ENCODE data around the gene CENPVL1.
"Not testable (repeated sequence)": the region's sequence is repeated elsewhere in the genome, so short reads cannot be mapped to it uniquely, and the experiment has no call there.

The CENPVL1 gene

DNA sequence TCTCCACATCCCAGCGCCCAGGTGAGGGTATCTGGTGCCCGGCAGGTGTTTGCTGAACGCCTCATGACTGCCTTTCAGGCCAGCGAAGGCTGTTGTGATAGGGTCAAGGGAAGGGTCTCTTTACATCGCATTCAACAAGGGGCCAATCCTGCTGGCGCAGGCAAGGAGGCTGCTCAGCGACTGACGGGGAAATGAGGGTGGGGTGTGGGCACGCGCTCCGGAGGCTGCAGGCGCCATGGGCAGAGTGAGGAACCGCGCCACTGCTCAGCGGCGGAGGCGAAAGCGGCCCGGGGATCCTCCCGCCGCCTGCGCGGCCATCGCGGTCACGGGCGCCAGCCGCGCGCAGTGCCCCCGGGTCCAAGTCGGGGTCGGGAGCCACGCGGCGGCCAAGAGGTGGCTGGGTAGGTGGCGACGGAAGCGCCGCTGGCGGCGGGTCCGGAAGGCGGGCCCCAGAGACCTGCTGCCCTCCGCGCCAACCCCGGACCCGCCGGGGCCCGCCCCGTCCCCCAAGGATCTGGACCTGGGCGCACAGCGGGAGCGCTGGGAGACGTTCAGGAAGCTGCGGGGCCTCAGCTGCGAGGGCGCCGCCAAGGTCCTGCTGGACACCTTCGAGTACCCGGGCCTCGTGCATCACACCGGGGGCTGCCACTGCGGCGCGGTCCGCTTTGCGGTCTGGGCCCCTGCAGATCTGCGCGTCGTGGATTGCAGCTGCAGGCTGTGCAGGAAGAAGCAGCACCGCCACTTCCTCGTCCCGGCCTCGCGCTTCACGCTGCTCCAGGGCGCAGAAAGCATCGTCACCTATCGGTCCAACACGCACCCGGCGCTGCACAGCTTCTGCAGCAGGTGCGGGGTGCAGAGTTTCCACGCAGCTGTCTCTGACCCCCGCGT is at the start of gene CENPVL1:
TSS of gene CENPVL1 (plus strand) at position 236 of the 888 bp plus-strand sequence. CDS start at position 236, 0 bp downstream.
- not testable (repeated sequence) for DNase-seq

DNA sequence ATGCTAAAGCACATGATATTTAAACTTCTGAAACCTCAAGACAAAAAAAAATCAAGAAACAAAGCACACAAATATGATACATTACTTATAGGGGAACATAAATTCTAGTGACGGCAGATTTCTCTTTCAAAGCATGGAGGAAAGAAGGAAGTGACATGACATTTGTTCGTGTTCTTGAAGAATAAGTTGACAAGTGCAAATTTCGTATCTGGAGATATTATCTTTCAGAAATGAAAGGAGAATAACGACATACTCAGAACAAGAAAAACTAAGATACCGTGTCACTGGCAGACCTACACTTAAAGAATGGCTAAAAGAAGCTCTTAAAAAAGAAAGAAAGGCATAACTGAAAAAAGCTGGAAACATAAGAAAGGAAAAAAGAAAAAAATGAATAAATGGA is 44.3 kb upstream of the CENPVL1 start:
- no peak for DNase-seq

- DNase-seq = not testable (repeated sequence)
Observed at GRCh38 chrX:51679689-51680433, 30.5 kb upstream of the CENPVL1 start.

- not testable (repeated sequence) for DNase-seq
Observed at GRCh38 chrX:51681808-51682719, 28.2 kb upstream of the CENPVL1 start.

DNA sequence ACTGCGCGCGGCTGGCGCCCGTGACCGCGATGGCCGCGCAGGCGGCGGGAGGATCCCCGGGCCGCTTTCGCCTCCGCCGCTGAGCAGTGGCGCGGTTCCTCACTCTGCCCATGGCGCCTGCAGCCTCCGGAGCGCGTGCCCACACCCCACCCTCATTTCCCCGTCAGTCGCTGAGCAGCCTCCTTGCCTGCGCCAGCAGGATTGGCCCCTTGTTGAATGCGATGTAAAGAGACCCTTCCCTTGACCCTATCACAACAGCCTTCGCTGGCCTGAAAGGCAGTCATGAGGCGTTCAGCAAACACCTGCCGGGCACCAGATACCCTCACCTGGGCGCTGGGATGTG is 27.6 kb upstream of the CENPVL1 start, which contains the start of gene CENPVL2:
TSS of gene CENPVL2 (minus strand) at position 112 of the 343 bp plus-strand sequence. CDS start at position 112, 0 bp downstream.
- not testable (repeated sequence) for DNase-seq

GRCh38 chrX:51694254-51694653 is 16.1 kb upstream of the CENPVL1 start:
- no peak for DNase-seq

DNA sequence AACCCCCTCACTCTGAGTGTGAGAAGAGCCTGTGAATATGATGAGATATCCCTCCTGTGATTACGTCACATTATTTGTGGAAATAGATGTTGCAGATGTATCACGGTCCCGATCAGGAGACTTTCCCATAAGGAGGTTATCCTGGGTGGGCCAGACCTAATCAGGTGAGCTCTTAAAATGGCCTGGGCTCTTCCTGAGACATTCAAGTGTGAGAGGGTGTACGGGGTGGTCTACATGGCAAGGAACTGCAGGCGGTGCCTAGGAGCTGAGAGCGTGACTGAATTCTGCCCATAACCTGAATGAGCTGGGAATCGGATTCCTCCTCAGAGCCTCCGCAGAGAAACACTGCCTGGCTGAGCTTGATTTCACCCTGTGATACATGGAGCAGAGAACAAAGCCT is 12.9 kb upstream of the CENPVL1 start:
- no peak for DNase-seq

GRCh38 chrX:51712943-51713647 is 2.8 kb downstream of the CENPVL1 start:
- DNase-seq = not testable (repeated sequence)

GRCh38 chrX:51728202-51728601 is 17.9 kb downstream of the CENPVL1 start:
- no peak for DNase-seq

- DNase-seq = no peak
Observed at GRCh38 chrX:51737091-51737490, 26.8 kb downstream of the CENPVL1 start.

GRCh38 chrX:51742586-51742985 is 32.3 kb downstream of the CENPVL1 start:
- DNase-seq = no peak

DNA sequence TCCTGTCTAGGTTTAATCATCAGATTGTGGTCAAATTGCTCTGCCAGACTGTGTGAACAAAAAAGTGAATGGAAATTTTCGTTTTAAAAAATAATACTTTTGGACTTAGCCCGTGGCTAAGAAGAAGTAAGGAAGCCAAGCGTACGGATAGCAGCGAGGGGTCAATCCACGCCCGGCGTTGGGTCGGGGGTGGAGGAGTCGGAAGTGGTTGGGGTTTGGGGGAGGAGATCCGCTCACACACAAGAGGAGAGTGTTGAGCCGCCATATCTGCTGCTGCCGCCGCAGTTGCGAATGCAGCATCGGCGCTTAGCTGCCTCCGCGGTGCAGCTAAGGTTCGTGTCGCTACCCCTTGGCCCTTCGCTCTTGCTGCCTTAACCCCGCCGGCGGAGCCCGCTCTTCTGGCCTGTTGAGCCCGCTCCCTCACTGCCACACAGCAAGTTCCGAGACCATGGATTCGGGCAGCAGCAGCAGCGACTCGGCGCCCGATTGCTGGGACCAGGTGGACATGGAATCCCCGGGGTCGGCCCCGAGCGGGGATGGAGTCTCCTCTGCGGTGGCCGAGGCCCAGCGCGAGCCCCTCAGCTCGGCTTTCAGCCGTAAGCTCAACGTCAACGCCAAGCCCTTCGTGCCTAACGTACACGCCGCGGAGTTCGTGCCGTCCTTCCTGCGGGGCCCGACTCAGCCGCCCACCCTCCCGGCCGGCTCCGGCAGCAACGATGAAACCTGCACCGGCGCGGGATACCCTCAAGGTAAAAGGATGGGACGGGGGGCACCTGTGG is 33.1 kb downstream of the CENPVL1 start, which contains the start of gene GSPT2:
TSS of gene GSPT2 (plus strand) at position 264 of the 779 bp plus-strand sequence. CDS start at position 449, 185 bp downstream.
- peak; percentile 3 for DNase-seq

- DNase-seq = no peak
Observed at GRCh38 chrX:51747671-51748070, 37.4 kb downstream of the CENPVL1 start.

GRCh38 chrX:51759055-51759839 is 48.9 kb downstream of the CENPVL1 start:
- DNase-seq = no peak

- no peak for DNase-seq
Observed at GRCh38 chrX:51760657-51761056, 50.3 kb downstream of the CENPVL1 start.

All from SHP77 treated with DMSO at 0.1 percent for 48 hours (cell line).